BLaER1 treated with 17β-estradiol and CSF1 and Interleukin-3, amounts not matched to agents 10 nM and 100 nM (cell line): ENCODE data around the gene LRRIQ1.

ENCODE experiments used
- H3K27ac ChIP-seq, 11 experiments: shearing (Covaris generic); formaldehyde crosslinking; 2 replicates each; pipeline ENCODE4 v1.8.1; 2022
- H3K27me3 ChIP-seq, 11 experiments: shearing (Covaris generic); formaldehyde crosslinking; 2 replicates each; pipeline ENCODE4 v1.8.1; 2022
- H3K36me3 ChIP-seq, 11 experiments: shearing (Covaris generic); formaldehyde crosslinking; 2 replicates each; pipeline ENCODE4 v1.8.1; 2022
- H3K4me1 ChIP-seq, 10 experiments: shearing (Covaris generic); formaldehyde crosslinking; 2 replicates each; pipeline ENCODE4 v1.8.1; 2022
- H3K4me2 ChIP-seq, 11 experiments: shearing (Covaris generic); formaldehyde crosslinking; 2 replicates each; pipeline ENCODE4 v1.8.1; 2022
- H3K4me3 ChIP-seq, 10 experiments: shearing (Covaris generic); formaldehyde crosslinking; 2 replicates each; pipeline ENCODE4 v1.8.1; 2022
- H3K9ac ChIP-seq, 11 experiments: shearing (Covaris generic); formaldehyde crosslinking; 2 replicates each; pipeline ENCODE4 v1.8.1; 2022
- H3K9me3 ChIP-seq, 11 experiments: shearing (Covaris generic); formaldehyde crosslinking; replicated peaks in 1 of 11; 2 replicates each; pipeline ENCODE4 v1.8.1; 2022
- H4K20me1 ChIP-seq, 11 experiments: shearing (Covaris generic); formaldehyde crosslinking; 2 replicates each; pipeline ENCODE4 v1.8.1; 2022
- Cebpa-rat ChIP-seq, 11 experiments: shearing (Covaris generic); IDR thresholded peaks; 2 replicates each; pipeline ENCODE4 v1.8.1; 2022

Gene LRRIQ1

GRCh38 chr12:85085066-85085465, 48.9 kb downstream of the LRRIQ1 start:
- H3K27me3 ChIP-seq, result no peaks in the 10 kb centered on the region
- no peaks in the 10 kb centered on the region for H3K4me1 ChIP-seq
- no peaks in the 10 kb centered on the region for H4K20me1 ChIP-seq
- H3K9me3 ChIP-seq, result no peaks in the 10 kb centered on the region
- no peak overlapping the region for H3K27ac ChIP-seq
- TF ChIP-seq Cebpa-rat (IDR thresholded peaks at IDR 0.05), result no peak
- H3K9ac ChIP-seq, result no peak overlapping the region
- no peaks in the 10 kb centered on the region for H3K36me3 ChIP-seq
- no peak overlapping the region for H3K4me3 ChIP-seq
- H3K4me2 ChIP-seq, result no peak overlapping the region

- H3K4me3 ChIP-seq, result no peak overlapping the region
- H3K36me3 ChIP-seq, result no peaks in the 10 kb centered on the region
- no peaks in the 10 kb centered on the region for H3K27me3 ChIP-seq
- H3K27ac ChIP-seq, result no peak overlapping the region
- H3K9ac ChIP-seq, result no peak overlapping the region
- no peaks in the 10 kb centered on the region for H3K9me3 ChIP-seq
- H3K4me1 ChIP-seq, result no peaks in the 10 kb centered on the region
- no peaks in the 10 kb centered on the region for H4K20me1 ChIP-seq
- H3K4me2 ChIP-seq, result no peak overlapping the region
- TF ChIP-seq Cebpa-rat (IDR thresholded peaks at IDR 0.05), result no peak
Observed at GRCh38 chr12:85089792-85090191, 53.6 kb downstream of the LRRIQ1 start.

GRCh38 chr12:85092814-85093370, 56.7 kb downstream of the LRRIQ1 start:
- no peak overlapping the region for H3K9ac ChIP-seq
- no peak for TF ChIP-seq Cebpa-rat (IDR thresholded peaks at IDR 0.05)
- H3K36me3 ChIP-seq, result no peaks in the 10 kb centered on the region

GRCh38 chr12:85095501-85095900, 59.4 kb downstream of the LRRIQ1 start:
- no peaks in the 10 kb centered on the region for H4K20me1 ChIP-seq
- H3K9me3 ChIP-seq, result no peaks in the 10 kb centered on the region
- H3K27ac ChIP-seq, result no peak overlapping the region
- no peak overlapping the region for H3K9ac ChIP-seq
- no peak overlapping the region for H3K4me2 ChIP-seq
- no peak overlapping the region for H3K4me3 ChIP-seq
- no peaks in the 10 kb centered on the region for H3K27me3 ChIP-seq
- no peaks in the 10 kb centered on the region for H3K4me1 ChIP-seq
- TF ChIP-seq Cebpa-rat (IDR thresholded peaks at IDR 0.05), result no peak
- no peaks in the 10 kb centered on the region for H3K36me3 ChIP-seq

More at GRCh38 chr12:85092814-85093370, 56.7 kb downstream of the LRRIQ1 start:
- H3K4me1 ChIP-seq, result no peaks in the 10 kb centered on the region
- no peaks in the 10 kb centered on the region for H3K9me3 ChIP-seq
- H3K27ac ChIP-seq, result no peak overlapping the region
- no peak overlapping the region for H3K4me3 ChIP-seq
- H3K4me2 ChIP-seq, result no peak overlapping the region
- no peaks in the 10 kb centered on the region for H3K27me3 ChIP-seq
- no peaks in the 10 kb centered on the region for H4K20me1 ChIP-seq

- no peak for TF ChIP-seq Cebpa-rat (IDR thresholded peaks at IDR 0.05)
- no peak overlapping the region for H3K4me2 ChIP-seq
- no peaks in the 10 kb centered on the region for H3K4me1 ChIP-seq
- no peak overlapping the region for H3K4me3 ChIP-seq
- no peaks in the 10 kb centered on the region for H4K20me1 ChIP-seq
- H3K9me3 ChIP-seq, result no peaks in the 10 kb centered on the region
- H3K9ac ChIP-seq, result no peak overlapping the region
- no peaks in the 10 kb centered on the region for H3K27me3 ChIP-seq
- no peak overlapping the region for H3K27ac ChIP-seq
- no peaks in the 10 kb centered on the region for H3K36me3 ChIP-seq
Observed at GRCh38 chr12:85130646-85131045, 94.5 kb downstream of the LRRIQ1 start.

GRCh38 chr12:85138833-85139232, 102.7 kb downstream of the LRRIQ1 start:
- Histone ChIP-seq H3K4me1 (peaks cover 0 to 4% (median 0%) of the 10 kb centered on the region in 10 experiments; a peak in 1 of 20 replicates), H3K9me3 (no peaks in the 10 kb centered on the region), H3K36me3 (no peaks in the 10 kb centered on the region), H4K20me1 (no peaks in the 10 kb centered on the region), H3K9ac (no peak overlapping the region), H3K27ac (no peak overlapping the region), H3K4me3 (no peak overlapping the region), H3K27me3 (no peaks in the 10 kb centered on the region), H3K4me2 (no peak overlapping the region)
- TF ChIP-seq Cebpa-rat (IDR thresholded peaks at IDR 0.05), result no peak

GRCh38 chr12:85147331-85147730, 111.2 kb downstream of the LRRIQ1 start:
- no peaks in the 10 kb centered on the region for H4K20me1 ChIP-seq
- no peak overlapping the region for H3K4me2 ChIP-seq
- TF ChIP-seq Cebpa-rat (IDR thresholded peaks at IDR 0.05), result no peak
- no peaks in the 10 kb centered on the region for H3K9me3 ChIP-seq
- H3K36me3 ChIP-seq, result no peaks in the 10 kb centered on the region
- no peak overlapping the region for H3K27ac ChIP-seq
- peaks cover 0 to 4% (median 0%) of the 10 kb centered on the region in 10 experiments; a peak in 1 of 20 replicates for H3K4me1 ChIP-seq
- H3K27me3 ChIP-seq, result no peaks in the 10 kb centered on the region
- no peak overlapping the region for H3K9ac ChIP-seq
- H3K4me3 ChIP-seq, result no peak overlapping the region

- no peaks in the 10 kb centered on the region for H3K4me1 ChIP-seq
- TF ChIP-seq Cebpa-rat (IDR thresholded peaks at IDR 0.05), result no peak
- H3K4me3 ChIP-seq, result no peak overlapping the region
- H3K9me3 ChIP-seq, result no peaks in the 10 kb centered on the region
- H3K4me2 ChIP-seq, result no peak overlapping the region
- no peaks in the 10 kb centered on the region for H3K36me3 ChIP-seq
- no peaks in the 10 kb centered on the region for H3K27me3 ChIP-seq
- H4K20me1 ChIP-seq, result no peaks in the 10 kb centered on the region
- no peak overlapping the region for H3K9ac ChIP-seq
- no peak overlapping the region for H3K27ac ChIP-seq
Observed at GRCh38 chr12:85152311-85152729, 116.2 kb downstream of the LRRIQ1 start.

- no peak for TF ChIP-seq Cebpa-rat (IDR thresholded peaks at IDR 0.05)
- no peaks in the 10 kb centered on the region for H4K20me1 ChIP-seq
Observed at GRCh38 chr12:85155791-85156190, 119.6 kb downstream of the LRRIQ1 start.

GRCh38 chr12:85156569-85156968, 120.4 kb downstream of the LRRIQ1 start:
- Histone ChIP-seq H3K9me3 (no peaks in the 10 kb centered on the region), H3K4me1 (no peaks in the 10 kb centered on the region), H3K36me3 (no peaks in the 10 kb centered on the region), H4K20me1 (no peaks in the 10 kb centered on the region), H3K27ac (no peak overlapping the region), H3K27me3 (no peaks in the 10 kb centered on the region), H3K4me3 (no peak overlapping the region), H3K4me2 (no peak overlapping the region), H3K9ac (no peak overlapping the region)
- no peak for TF ChIP-seq Cebpa-rat (IDR thresholded peaks at IDR 0.05)

More at GRCh38 chr12:85155791-85156190, 119.6 kb downstream of the LRRIQ1 start:
- no peaks in the 10 kb centered on the region for H3K36me3 ChIP-seq
- H3K4me3 ChIP-seq, result no peak overlapping the region
- H3K27ac ChIP-seq, result no peak overlapping the region
- no peak overlapping the region for H3K9ac ChIP-seq
- no peak overlapping the region for H3K4me2 ChIP-seq
- H3K9me3 ChIP-seq, result no peaks in the 10 kb centered on the region
- H3K4me1 ChIP-seq, result no peaks in the 10 kb centered on the region
- no peaks in the 10 kb centered on the region for H3K27me3 ChIP-seq
